Fibroblast of lung (primary cell): ENCODE data around the gene TREML4. TPM values are rescaled to one million over a fixed set of nuclear protein-coding genes. Genes with fewer than 3 reads are reported as not detected.
A peak's percentile ranks its signal among the peaks of the same experiment; 100 is the strongest.

Experiments used
- DNase-seq, 2 donors: peaks; one replicate each; pipeline versions ENCODE4 v3.0.0 to v3.0.0-alpha.2; 2010; ENCODE audit warnings: low read depth in 2 of 2
- H2AFZ ChIP-seq: 2 replicates; pipeline ENCODE4 v1.5.1; 2012; ENCODE audit warnings: low read length, control low read depth, inconsistent platforms
- H3K27ac ChIP-seq: 2 replicates; pipeline ENCODE4 v1.5.1; 2011; ENCODE audit warnings: low read length, control low read depth; ENCODE audit not compliant: insufficient read depth
- H3K27me3 ChIP-seq: 2 replicates; pipeline ENCODE4 v1.5.1; 2011; ENCODE audit warnings: mild to moderate bottlenecking, low read length; ENCODE audit not compliant: control insufficient read depth, insufficient read depth
- H3K36me3 ChIP-seq: 2 replicates; pipeline ENCODE4 v1.5.1; 2011; ENCODE audit warnings: low read length; ENCODE audit not compliant: control insufficient read depth, insufficient read depth
- H3K4me1 ChIP-seq: 2 replicates; pipeline ENCODE4 v1.5.1; 2011; ENCODE audit warnings: low read length; ENCODE audit not compliant: control insufficient read depth, insufficient read depth; ENCODE audit errors: extremely low read depth
- H3K4me2 ChIP-seq: 2 replicates; pipeline ENCODE4 v1.5.1; 2011; ENCODE audit warnings: low read length, control low read depth; ENCODE audit not compliant: insufficient read depth; ENCODE audit errors: extremely low read depth
- H3K4me3 ChIP-seq, 4 experiments: fragments of 200-600 bp in 1 of 4; sonication (generic) in 1 of 4; replicated peaks in 1 of 4; 2 replicates each; pipeline ENCODE4 v1.5.1; 2011 to 2016; ENCODE audit warnings: low read length in 4 of 4, low read depth in 3 of 4, mild to moderate bottlenecking in 3 of 4, control low read depth in 2 of 4, inconsistent platforms in 1 of 4, mixed read lengths in 1 of 4; ENCODE audit not compliant: insufficient read depth in 1 of 4; ENCODE audit errors: control extremely low read depth in 1 of 4
- H3K79me2 ChIP-seq: 2 replicates; pipeline ENCODE4 v1.5.1; 2012; ENCODE audit warnings: mild to moderate bottlenecking, low read length, inconsistent platforms; ENCODE audit not compliant: control insufficient read depth, insufficient read depth
- H3K9ac ChIP-seq: 2 replicates; pipeline ENCODE4 v1.5.1; 2011; ENCODE audit warnings: mild to moderate bottlenecking, low read length, control low read depth; ENCODE audit not compliant: insufficient read depth
- H3K9me3 ChIP-seq: 2 replicates; pipeline ENCODE4 v1.5.1; 2012; ENCODE audit warnings: low read depth, low read length; ENCODE audit not compliant: control insufficient read depth, insufficient read depth
- H4K20me1 ChIP-seq: 2 replicates; pipeline ENCODE4 v1.5.1; 2011; ENCODE audit warnings: low read length; ENCODE audit not compliant: control insufficient read depth, insufficient read depth; ENCODE audit errors: extremely low read depth
- EZH2 ChIP-seq: IDR thresholded peaks from 2 replicates; pipeline ENCODE4 v1.5.1; 2012; ENCODE audit warnings: low read length, control low read depth, mild to moderate bottlenecking; ENCODE audit errors: missing control alignments
- polyA plus RNA-seq, 2 donors: library from polyadenylated mRNA; depleted of rRNA in 1 of 2; stranded (reverse) in 1 of 2; unstranded in 1 of 2; fragments of >200 nt; gene quantifications; 2 replicates each; pipeline ENCODE4 v1.2.1, GENCODE V29; 2011 to 2012; ENCODE audit warnings: missing spikeins in 1 of 2
- total RNA-seq: library from RNA; depleted of rRNA; stranded (reverse); fragments of >200 nt; gene quantifications from 2 replicates; pipeline ENCODE4 v1.2.1, GENCODE V29; 2014
- TF ChIP-seq, protein P1 (sequence below), 2 donors: IDR thresholded peaks in 1 of 2; conservative IDR thresholded peaks in 1 of 2; 1 replicate in 1 of 2; 2 replicates in 1 of 2; pipeline ENCODE4 v1.5.1; 2011 to 2012; ENCODE audit warnings: low read length in 2 of 2, control low read depth in 1 of 2, inconsistent platforms in 1 of 2, low read depth in 1 of 2, mild to moderate bottlenecking in 1 of 2

TREML4 gene
- total and polyA plus RNA-seq, 2 donors (not counting 1 experiment from before 2014, with no cell fraction given): not detected

- Histone ChIP-seq H3K9ac (no peak overlapping the region), H4K20me1 (no peaks in the 10 kb centered on the region), H3K27ac (no peak overlapping the region), H3K36me3 (no peaks in the 10 kb centered on the region), H3K27me3 (no peaks in the 10 kb centered on the region), H3K4me1 (no peaks in the 10 kb centered on the region), H3K4me2 (no peak overlapping the region), H3K79me2 (no peaks in the 10 kb centered on the region), H2AFZ (no peak overlapping the region), H3K4me3 (no peak overlapping the region), H3K9me3 (no peaks in the 10 kb centered on the region)
- DNase-seq: no peak
- TF ChIP-seq EZH2: no peak
- TF ChIP-seq, protein P1, sequence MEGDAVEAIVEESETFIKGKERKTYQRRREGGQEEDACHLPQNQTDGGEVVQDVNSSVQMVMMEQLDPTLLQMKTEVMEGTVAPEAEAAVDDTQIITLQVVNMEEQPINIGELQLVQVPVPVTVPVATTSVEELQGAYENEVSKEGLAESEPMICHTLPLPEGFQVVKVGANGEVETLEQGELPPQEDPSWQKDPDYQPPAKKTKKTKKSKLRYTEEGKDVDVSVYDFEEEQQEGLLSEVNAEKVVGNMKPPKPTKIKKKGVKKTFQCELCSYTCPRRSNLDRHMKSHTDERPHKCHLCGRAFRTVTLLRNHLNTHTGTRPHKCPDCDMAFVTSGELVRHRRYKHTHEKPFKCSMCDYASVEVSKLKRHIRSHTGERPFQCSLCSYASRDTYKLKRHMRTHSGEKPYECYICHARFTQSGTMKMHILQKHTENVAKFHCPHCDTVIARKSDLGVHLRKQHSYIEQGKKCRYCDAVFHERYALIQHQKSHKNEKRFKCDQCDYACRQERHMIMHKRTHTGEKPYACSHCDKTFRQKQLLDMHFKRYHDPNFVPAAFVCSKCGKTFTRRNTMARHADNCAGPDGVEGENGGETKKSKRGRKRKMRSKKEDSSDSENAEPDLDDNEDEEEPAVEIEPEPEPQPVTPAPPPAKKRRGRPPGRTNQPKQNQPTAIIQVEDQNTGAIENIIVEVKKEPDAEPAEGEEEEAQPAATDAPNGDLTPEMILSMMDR (conservative IDR thresholded peaks at IDR 0.05 in 1 of 2, IDR thresholded peaks at IDR 0.05 in 1 of 2; ENCODE audit: low read depth in 1 of 2, low read length in 2 of 2): no peak
Measured at GRCh38 chr6:41190791-41191190, 37.4 kb upstream of the TREML4 start.

- Histone ChIP-seq H3K9ac (no peak overlapping the region), H2AFZ (no peak overlapping the region), H3K79me2 (no peaks in the 10 kb centered on the region), H3K9me3 (no peaks in the 10 kb centered on the region), H3K27me3 (no peaks in the 10 kb centered on the region), H3K27ac (no peak overlapping the region), H3K4me3 (no peak overlapping the region), H3K4me2 (no peak overlapping the region), H4K20me1 (no peaks in the 10 kb centered on the region), H3K4me1 (no peaks in the 10 kb centered on the region), H3K36me3 (no peaks in the 10 kb centered on the region)
- no peak for DNase-seq
- TF ChIP-seq, protein P1 (conservative IDR thresholded peaks at IDR 0.05 in 1 of 2, IDR thresholded peaks at IDR 0.05 in 1 of 2; ENCODE audit: low read depth in 1 of 2, low read length in 2 of 2): peak; percentile 22 to 24
- TF ChIP-seq EZH2: no peak
Measured at GRCh38 chr6:41191569-41191968, 36.6 kb upstream of the TREML4 start.

DNA sequence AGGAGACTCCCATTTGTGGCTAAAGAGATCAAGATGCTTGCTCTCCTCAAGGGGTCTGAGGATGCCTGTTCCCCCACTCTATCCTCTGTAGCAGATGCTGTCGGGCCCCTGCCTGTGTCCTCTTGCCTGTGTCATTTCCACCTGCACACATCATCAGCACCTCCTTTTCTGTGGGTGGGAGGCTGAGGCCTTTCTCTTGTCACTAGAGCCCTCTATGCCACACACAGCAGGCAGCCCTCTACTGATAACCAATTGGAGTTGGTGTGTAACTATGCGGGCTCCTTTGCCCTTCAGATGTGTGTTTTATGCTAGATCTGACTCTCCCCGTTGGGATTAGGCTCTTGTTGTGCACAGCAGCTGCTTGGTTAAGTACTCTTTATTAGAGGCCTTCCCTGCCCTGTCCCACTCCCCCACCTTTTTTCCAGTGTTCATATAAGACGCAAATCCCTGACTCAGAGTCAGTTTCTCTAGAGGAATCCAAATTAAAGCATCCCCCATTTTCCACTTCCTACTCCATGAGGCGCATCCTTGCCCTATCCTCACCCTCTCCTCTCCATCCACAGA, 34.9 kb upstream of the TREML4 start:
- Histone ChIP-seq H3K27me3 (no peaks in the 10 kb centered on the region), H3K4me2 (no peak overlapping the region), H2AFZ (no peak overlapping the region), H3K27ac (no peak overlapping the region), H3K9me3 (no peaks in the 10 kb centered on the region), H3K9ac (no peak overlapping the region), H3K4me1 (no peaks in the 10 kb centered on the region), H3K36me3 (no peaks in the 10 kb centered on the region), H4K20me1 (no peaks in the 10 kb centered on the region), H3K79me2 (no peaks in the 10 kb centered on the region), H3K4me3 (no peak overlapping the region)
- TF ChIP-seq, protein P1 (conservative IDR thresholded peaks at IDR 0.05 in 1 of 2, IDR thresholded peaks at IDR 0.05 in 1 of 2; ENCODE audit: low read depth in 1 of 2, low read length in 2 of 2): no peak
- TF ChIP-seq EZH2: no peak
- no peak for DNase-seq
